HG02610 (cell line): ENCODE results near the gene NELFA.

Source experiments
- ATAC-seq: cut with Tn5 transposase; IDR thresholded peaks from one replicate; pipeline ENCODE4 v1.9.1; 2021; ENCODE audit warnings: mild to moderate bottlenecking, moderate library complexity; ENCODE audit not compliant: unreplicated experiment

NELFA gene

DNA sequence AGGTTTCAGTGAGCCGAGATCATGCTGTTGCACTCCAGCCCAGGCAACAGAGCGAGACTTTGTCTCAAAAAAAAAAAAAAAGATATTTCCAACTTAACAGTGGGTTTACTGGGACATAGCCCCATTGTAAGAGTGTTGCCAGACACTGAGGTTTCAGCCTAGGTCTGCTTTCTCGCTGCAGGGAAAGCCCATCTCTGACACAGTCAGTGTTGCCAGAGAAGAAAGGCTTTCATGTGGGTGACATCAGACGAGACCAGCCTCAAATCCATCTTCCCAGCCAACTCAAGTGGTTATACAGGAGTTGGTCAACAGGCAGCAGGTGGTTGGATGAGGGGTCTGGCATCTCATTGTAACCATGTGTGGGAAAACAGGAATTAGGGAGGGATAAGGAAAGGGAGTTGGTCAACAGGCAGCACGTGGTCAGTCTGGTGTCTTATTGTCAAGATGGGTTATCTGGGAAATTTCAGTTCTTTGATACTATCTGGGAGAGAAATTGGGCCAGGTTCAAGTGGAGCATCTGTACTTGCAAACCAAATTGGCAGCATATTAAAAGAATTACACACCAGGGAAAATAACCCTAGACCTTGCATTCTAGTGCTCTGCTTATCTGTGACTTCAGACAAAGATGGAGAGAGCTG, 41.1 kb downstream of the NELFA start:
- no peak for ATAC-seq

DNA sequence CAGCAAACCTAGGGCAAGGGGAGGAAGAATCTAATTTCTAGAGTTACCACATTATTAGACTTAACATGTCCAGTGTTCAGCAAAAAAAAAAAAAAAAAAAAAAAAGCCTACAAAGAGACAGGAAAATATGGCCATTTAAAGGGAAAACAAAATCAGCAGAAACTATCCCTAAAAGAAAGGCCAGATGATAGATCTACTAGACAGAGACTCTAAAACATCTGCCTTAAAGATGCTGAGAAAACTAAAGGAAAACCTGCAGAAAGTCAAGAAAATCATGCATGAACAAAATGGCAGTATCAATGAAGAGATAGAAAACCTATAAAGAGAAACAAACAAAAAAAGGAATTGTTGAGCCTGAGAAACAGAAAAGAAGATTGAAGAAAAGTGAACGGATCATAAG, 43.8 kb downstream of the NELFA start:
- no peak for ATAC-seq

DNA sequence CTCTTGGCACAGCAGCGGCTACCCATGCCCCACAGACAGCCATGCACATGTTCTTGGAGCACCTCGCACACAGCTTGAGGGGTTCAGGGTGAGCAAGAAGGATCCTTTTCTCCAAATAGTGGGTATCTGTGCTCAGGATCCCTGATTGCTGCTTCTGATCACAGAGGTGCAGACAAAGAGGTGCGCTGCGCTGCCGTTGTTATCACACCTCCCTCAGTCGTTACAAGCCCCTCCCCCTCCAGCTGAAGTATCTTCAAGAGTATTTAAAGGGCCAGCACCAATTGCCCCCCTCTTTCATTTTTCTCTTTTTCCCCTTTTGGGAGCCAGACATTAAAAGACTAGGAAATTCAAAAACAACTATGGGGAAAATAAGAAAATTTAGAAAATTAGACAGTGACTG, 44.3 kb downstream of the NELFA start:
- ATAC-seq = no peak

DNA sequence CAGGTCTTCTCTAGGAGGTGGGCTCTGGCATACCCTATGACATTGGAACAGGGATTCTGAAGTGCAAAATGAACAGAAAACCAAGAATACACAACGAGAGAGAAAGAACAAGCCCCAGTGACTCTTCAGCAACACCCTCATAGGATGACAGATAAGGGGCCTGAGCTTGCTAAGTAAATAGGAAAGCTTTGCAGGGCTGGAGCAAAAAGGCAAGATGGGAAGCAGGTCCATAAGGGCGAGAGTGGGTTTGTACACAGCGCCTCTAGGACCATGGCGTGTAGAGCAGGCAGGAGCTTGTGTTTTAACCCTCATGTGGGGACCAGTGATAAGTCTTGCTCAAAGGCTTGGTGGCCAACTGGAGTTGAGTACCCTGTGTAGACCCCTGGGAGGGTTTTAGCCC, 45.8 kb downstream of the NELFA start:
- no peak for ATAC-seq

DNA sequence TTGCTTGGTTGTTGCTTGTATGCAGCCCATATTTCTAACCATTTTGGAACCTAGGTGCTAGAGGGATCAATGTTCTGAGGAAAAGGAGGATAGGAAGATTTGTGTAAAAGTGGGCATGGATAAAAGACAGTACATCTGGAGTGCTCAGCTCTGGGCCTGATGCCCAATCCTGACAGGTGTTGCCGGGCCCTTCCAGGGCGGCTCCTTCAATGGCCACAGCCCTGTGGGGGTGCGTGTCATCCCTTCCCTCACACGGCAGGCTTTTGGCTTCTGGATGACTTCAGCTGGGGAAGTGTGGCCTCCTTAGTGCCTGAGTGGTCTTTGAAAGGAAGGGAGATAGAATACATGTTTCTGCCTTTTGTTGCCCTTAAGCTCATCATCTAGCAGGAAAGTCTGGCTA, 47.2 kb downstream of the NELFA start:
- no peak for ATAC-seq

DNA sequence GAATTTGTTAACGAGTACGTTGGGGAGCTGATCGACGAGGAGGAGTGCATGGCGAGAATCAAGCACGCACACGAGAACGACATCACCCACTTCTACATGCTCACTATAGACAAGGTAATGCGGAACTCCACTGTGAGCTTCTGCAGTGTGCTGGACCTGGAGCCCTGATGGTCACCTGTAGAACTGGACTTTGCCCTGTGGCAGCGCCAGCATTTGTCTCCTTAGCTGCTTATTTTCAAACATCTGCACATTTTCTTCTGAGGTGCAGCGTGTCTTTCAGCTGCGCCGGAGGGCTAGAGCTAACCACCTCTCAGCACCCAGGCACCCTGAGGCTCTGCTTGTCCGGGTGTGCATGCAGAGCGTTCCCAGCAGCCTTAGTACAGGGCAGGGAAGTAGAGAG, 47.7 kb downstream of the NELFA start:
- ATAC-seq = no peak

DNA sequence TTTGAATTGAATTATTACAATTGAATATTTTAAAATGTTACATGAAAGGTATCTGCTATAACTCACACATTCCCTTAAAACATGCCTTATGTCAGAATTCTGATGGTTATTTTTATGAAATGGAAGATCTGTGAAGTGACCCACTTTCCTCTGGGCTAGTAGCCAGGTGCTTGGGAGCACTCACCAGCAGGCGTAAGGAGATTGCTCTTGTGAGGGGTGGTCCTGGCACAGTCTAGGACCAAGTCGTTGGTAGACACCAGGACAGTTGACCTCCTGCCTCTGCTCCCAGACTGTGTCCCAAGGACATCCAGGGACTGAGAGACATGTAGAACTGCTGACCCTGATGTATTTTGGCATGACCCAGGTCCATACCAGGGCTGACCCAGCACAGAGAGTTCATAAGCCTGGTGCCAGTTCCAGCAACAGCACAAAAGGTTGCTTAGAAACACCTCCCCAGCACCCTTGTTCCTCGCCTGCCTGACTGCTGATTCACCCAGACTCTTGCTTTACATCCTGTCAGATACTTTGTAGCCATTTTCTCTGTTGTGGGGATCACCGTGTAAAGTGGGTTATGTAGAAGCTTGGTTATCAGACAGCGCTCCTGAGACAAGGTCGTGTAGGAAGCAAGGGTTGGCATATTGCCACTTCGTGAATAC, 48.5 kb downstream of the NELFA start:
- no peak for ATAC-seq

DNA sequence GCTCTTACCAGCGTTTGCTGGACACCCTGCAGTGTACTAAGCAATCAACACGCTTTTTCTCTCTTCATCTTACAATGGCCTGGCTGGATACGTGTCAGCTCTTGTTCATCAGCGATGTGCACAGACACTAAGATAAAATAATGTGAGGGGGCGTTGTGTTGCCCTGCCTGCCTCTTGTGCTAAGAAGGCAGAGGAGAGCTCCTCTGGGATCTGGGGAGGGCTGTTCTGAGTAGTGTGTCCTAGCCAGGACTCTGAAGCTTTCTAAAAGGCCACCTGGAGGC, 49.7 kb downstream of the NELFA start:
- ATAC-seq = no peak

DNA sequence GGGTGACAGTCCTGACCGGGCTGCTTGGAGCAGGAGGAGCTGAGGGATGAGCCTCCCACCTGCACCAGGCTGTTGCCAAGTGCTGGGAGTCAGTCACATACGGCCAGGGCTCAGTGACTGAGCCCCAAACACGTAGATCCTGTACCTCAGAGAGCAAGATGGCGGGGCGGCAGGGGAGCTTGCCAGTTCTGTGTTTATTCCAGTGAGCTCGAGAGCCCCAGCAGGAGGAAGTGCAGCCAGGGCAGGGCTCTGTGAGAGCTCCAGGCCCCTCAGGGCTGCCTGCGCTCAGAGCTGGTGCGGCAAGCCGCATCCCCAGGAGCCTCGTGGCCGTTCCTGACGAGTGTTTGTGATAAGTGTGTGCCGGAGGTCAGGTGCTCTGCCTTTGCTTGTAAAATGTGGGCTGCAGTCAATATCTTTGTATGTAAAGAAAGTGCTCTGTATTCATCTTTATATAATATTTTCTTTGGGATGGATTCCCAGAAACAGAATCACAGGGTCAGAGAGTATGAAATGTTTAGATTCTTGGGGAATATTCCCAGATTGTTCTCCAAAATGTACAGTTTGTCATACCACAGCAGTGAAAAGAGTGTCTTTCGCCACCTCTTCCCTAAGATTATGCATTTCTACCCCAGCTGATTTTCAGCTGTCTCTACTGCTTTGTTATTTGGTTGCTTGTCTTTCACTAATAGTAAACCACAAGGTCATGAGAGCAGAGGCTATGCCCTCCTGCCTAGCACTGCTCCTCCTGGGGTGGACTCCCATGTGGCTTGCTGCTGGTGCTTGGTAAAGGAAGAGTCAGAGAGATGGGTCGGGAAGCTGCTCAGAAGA, 50.3 kb downstream of the NELFA start:
- no peak for ATAC-seq

DNA sequence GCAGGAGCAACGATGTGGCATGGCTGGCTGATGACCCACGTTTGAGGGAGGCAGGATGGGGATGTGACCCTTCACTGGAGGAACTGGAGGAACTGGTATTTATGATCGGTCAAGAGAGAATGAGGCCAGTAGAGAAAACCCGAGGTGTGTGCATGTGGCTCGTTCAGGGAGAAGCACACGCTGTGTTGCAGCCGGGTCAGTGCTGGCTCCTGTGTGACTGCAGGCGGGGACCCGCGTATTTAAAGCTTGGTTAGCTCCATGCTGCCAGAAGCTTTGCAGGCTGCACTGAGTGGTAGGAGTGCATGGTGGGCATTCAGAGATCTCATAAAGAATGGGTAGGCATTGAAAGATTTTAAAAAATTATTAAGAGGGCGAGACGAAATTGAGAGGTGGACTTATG, 52.1 kb downstream of the NELFA start:
- no peak for ATAC-seq

DNA sequence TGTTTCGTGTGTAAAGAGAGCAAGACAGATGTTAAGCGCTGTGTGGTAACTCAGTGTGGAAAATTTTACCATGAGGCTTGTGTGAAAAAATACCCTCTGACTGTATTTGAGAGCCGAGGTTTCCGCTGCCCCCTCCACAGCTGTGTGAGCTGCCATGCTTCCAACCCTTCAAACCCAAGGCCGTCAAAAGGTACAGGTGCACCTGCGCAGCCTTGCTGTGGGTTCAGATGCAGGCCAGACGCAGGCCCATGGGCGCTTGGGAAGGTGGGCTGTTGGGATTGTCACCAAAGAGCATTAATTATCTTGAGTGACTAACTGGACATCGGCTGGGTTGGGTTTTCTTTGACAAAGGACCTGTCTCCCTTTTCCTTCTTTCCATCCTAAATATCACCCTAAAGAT, 55.4 kb downstream of the NELFA start:
- ATAC-seq = no peak

DNA sequence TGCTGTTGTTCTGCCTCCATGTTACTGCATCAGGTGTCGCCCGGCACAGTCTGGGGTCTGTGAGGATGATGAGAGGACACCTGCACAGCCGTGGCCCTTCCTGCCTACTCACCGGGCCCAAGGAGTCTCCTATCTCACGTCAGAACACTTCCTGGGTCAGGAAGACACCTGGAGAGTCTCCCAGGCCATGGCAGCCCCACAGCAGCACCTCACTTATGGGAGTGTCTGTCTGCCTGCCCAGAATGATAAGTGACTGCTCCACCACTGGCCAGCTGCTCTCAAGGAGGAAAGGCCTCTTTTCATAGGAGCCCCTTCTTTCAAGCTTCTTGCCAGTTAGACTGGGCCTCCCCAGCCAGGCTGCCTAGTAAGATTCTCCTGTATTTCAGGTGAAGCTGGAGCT, 56.1 kb downstream of the NELFA start:
- ATAC-seq = no peak

DNA sequence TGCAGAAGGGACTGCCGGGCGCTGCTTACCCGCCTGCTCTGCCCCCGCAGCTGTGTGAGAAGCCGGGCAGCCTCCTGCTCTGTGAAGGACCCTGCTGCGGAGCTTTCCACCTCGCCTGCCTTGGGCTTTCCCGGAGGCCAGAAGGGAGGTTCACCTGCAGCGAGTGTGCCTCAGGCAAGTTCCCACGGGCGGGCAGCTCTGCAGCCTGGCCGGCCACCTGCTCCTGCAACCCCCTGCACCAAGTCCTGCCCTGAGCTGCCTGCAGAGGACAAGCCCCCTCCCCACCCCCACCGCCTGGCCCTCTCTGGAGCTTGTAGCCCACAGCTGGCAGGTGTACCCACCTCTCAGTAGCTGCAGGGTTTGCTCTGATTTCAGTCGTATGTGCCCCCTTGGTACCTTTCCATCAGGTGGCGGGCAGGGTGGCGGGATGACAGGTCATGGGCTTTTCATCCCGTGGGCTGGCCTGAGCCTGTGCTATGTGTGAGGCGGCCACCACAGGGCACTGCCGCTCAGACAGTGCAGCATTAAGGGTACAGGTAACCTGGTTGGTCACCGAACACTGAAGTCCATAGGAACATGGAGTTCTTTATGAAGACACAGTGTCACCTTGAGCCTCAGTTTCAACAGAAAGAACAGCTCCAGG, 56.6 kb downstream of the NELFA start:
- ATAC-seq = no peak

DNA sequence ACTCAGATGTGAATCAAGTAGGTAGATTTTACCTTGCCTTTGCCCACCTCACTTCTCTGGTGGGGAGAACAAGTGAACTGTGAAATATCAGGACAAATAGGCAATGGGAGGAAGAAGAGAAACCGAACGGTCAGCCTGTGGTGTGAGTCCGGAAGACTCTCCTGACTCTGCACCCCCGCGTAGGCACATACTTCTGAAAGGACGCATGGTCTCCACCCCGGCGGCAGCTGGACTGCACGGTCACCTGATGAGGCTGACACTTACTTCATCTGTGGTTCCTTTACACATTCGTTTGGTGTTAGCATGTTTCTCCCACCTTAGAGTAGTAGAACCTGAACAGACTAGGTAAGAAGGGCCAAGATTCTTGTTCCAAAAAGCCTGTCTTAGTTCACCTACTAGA, 58.4 kb downstream of the NELFA start:
- ATAC-seq = no peak

DNA sequence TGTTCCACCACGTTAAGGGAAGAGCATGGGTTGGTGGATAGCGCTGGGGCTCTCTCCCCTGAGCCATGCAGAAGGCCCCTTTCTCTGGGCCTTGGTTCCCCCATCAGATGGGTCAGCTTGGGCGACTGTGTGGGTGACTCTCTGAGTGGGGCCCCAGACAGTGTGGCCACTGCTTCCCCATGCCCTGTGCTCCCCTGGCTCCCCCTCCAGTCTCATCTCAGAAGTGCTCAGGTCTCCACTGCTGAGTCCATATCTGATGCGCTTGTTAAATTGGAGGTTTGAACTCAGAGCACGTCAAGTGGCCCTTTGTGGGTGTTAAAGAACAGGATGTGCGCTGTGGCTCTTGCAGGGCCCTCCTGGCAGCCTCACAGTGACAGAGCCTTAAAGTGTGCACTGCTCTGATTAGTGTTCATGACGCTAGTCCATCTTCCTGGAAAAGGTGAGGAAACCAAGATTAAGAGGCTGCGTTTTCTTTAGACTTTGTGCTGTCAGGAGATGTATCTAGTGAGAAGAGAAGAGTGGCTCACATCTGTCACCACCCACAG, 59.8 kb downstream of the NELFA start:
- no peak for ATAC-seq

DNA sequence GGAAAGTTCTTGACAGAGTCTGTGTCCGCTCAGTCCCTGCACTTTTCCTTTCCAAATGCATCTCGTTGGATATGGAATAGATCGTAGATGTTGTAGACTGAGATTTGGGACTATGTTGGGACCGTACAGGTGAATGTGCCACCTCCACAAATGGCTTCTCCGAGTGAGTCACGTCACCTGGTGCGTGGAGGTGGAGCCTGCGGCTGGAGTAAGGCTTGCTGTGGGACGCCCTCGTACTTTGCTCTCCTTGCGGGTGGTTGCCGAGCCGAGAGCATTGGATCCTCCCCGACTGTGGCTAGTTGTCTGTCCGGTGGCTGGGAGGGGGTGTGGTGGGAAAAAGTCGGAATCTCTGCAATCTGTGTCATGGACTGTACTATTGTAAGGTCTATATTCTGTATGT, 60.5 kb downstream of the NELFA start:
- no peak for ATAC-seq

DNA sequence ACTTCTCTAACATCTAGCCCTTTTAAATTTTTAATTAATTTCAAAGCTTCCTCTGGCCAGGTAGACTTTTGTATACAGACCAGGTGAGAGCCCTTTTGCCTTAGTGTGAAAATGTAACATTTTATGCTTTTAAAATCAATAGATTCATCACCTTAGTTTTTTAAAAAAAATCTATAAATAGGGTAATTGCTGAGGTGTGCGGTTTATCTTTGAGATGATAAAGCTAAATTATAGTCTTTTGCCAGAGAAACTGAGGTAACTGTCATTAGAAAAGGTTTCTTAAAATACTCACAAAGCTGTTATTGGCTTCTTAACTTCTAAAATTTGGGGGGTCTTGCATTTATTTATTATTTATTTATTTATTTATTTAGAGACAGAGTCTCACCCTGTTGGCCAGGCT, 62.9 kb downstream of the NELFA start:
- no peak for ATAC-seq

DNA sequence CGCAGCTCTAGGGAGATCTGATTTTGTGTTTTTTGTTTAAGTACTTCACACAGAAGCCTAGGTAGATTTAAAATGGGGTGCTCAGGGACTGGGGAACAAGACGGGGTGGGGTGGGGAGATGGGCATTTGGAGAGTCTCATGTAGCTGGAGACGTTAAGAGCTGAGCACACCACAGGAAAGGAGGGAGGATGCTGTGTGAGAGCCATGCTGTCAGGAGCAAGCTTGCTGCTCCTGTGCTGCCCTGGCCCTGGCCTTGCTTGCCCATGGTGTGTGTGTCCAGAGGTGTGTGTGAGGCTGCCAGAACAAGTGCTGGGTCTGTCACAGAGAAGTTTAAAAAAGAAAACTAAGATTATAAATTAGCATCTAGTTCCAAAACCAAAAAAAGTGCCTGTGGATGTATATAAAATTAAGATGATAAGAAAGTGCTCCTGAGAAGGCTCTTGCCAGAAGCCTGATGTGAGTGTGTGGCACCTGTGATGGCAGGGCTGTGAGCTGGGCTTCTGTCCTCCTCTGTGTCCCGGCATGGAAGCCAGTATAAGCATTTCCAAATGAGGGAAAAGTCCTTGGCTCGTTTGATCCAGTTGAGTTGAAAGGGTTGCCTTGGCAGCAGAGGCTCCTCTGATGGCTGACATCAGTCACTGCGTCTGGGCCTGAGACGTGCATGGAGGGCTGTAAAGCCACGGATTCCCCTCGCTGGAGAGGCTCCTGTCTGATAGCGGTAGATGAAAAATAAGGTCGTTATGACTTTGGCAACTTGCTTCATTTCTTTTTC, 63.5 kb downstream of the NELFA start:
- no peak for ATAC-seq

DNA sequence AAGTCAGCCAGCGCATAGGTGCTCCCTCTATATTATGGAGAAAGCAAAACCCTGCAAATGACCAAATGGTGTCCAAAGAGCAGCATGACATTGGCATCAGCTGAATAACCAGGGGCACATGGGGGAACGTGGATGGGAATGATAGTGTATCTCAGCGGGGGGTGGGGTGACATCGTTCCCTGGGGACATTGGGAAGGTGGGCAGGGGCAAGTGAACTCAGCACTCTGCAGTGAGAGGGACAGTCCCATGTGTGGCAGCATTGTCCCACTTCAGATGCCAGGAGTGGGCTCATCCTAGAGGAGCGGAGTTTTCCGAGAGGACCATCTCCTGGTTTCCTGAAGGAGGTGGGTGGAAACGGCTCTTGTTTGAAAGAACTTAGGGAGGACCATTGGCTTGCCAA, 64.8 kb downstream of the NELFA start:
- ATAC-seq = no peak

DNA sequence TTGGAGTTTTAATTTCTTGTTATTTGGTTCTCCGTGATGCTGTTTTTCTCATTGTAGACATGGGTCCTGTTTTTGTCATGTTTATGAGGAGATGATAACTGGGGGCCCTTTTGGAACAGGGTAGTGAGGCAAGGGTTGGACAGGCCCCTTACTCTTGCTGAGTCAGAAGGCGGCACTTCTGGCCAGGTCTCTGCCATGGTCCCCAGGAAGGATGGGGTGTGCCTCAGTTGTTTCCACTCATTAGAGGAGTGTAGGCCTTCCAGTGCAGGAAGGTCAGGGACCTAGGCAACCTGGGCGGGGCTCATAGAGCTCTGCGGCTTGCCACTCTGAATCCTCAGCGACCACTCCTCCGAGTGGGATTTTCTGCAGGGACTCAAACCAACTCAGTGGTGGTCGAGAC, 68.2 kb downstream of the NELFA start:
- no peak for ATAC-seq
